Epithelial cell of esophagus (primary cell): ENCODE measurements around the gene CSNK2A2.

Source experiments
- DNase-seq: peaks from one replicate; pipeline ENCODE4 v3.0.0; 2010; ENCODE audit warnings: low read depth
- H3K4me3 ChIP-seq: 2 replicates; pipeline ENCODE4 v1.5.1; 2011; ENCODE audit warnings: mild to moderate bottlenecking, low read length, control low read depth
- TF ChIP-seq, protein P1 (sequence below): IDR thresholded peaks from 2 replicates; pipeline ENCODE4 v1.5.1; 2011; ENCODE audit warnings: low read depth, mild to moderate bottlenecking, low read length, control low read depth, inconsistent platforms; ENCODE audit not compliant: insufficient read depth; ENCODE audit errors: missing control alignments

The CSNK2A2 gene

DNA sequence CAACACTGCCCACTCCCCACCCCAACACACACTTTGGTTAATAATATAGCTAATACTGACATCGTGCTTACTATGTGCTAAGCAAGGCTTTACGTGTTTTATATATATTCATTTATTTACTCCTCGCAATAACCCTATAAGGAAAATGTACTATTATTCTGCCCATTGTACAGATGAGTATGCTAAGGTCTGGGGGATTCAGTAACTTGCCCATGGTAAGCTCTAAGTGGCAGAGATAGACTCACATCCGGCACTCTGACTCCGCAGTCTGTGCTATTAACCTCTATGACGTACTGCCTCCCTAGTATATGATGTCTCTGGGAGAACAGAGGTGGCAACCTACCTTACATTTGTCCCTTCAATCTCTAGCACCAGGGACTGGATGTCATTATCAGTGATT, 81.4 kb downstream of the CSNK2A2 start:
- no peak for DNase-seq
- TF ChIP-seq, protein P1, sequence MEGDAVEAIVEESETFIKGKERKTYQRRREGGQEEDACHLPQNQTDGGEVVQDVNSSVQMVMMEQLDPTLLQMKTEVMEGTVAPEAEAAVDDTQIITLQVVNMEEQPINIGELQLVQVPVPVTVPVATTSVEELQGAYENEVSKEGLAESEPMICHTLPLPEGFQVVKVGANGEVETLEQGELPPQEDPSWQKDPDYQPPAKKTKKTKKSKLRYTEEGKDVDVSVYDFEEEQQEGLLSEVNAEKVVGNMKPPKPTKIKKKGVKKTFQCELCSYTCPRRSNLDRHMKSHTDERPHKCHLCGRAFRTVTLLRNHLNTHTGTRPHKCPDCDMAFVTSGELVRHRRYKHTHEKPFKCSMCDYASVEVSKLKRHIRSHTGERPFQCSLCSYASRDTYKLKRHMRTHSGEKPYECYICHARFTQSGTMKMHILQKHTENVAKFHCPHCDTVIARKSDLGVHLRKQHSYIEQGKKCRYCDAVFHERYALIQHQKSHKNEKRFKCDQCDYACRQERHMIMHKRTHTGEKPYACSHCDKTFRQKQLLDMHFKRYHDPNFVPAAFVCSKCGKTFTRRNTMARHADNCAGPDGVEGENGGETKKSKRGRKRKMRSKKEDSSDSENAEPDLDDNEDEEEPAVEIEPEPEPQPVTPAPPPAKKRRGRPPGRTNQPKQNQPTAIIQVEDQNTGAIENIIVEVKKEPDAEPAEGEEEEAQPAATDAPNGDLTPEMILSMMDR: no peak
- H3K4me3 ChIP-seq: no peak overlapping the region

DNA sequence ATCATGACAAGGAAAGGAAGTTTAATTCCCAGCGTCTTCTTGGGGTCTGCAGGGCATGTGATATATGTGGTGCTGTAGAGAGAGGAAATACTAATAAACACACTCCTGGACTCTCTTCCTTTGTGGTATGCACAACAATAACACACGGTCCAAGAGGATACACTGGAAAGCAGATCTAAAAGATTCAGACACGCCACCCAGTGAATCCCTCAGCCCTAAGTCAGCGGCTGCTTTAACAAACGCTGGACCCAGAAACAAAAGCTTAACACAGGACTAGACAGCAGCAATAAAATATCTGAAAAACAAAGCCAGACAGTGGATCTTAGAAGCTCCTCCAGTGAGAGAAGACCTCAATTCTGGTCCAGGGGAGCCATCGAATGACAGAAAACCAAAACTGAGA, 81.8 kb downstream of the CSNK2A2 start:
- TF ChIP-seq, protein P1: no peak
- H3K4me3 ChIP-seq: no peak overlapping the region
- DNase-seq: no peak

DNA sequence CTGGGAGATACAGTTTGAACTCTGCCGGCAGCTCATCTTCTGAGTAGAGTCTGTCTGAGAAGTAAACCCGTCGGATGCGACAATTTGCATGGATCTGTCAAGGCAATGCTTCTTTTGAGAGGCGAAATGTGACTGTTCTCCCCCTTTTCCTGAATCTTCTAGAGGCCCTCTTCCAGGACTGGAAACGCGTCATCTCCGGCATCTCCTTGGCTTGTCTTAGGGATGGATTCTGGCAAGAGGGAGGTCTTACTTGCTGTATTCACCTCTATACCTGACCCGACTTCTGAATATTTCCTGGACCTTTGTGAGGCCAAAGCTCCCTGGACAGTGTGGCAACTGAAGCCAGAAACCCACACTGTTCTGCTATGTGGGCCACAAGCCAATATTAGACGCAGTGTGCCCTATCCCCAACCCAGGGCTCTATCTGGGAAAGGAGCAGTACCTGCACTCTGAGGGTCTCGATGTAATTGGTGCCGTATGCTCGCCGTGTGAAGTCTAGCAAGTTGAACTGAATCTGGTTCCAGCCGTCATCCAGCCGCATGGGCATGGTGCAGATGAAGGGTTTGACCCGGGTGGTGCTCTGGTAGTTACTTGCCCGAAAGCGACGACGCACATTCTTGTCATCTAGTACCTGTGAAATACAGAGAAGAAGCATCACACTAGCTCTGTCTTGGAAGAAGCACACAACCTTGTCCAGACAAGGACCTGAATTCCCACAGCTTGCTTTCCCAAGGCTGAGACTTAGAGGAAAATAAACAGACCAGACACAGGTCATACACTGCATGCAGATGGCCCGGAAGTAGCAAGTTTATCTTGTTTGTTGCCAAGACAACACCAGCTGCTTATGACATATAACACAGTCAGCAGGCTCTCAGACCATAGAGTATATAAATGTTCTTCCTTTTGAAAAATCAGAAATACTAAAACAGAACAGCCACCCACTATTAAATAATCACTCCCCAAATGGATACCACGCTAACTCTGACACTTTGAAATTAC, 82.8 kb downstream of the CSNK2A2 start:
- H3K4me3 ChIP-seq: no peak overlapping the region
- DNase-seq: no peak
- TF ChIP-seq, protein P1: no peak

DNA sequence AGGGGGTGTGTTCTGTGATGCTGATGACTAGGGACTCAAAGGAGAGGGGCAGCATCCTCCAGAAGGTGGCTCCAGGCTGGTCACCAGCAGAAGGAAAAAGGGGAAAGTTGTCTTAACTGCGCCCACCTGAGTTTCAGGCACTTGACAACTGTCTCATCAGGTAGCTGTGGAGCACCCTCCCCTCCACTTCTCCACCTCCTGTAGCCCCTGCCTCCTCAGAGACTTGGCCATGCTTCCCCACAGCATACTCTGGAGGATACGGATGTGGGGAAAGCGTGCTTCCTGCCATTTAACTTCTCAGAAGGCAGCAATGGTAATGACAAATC, 86.6 kb downstream of the CSNK2A2 start:
- TF ChIP-seq, protein P1: no peak
- DNase-seq: no peak
- no peak overlapping the region for H3K4me3 ChIP-seq

DNA sequence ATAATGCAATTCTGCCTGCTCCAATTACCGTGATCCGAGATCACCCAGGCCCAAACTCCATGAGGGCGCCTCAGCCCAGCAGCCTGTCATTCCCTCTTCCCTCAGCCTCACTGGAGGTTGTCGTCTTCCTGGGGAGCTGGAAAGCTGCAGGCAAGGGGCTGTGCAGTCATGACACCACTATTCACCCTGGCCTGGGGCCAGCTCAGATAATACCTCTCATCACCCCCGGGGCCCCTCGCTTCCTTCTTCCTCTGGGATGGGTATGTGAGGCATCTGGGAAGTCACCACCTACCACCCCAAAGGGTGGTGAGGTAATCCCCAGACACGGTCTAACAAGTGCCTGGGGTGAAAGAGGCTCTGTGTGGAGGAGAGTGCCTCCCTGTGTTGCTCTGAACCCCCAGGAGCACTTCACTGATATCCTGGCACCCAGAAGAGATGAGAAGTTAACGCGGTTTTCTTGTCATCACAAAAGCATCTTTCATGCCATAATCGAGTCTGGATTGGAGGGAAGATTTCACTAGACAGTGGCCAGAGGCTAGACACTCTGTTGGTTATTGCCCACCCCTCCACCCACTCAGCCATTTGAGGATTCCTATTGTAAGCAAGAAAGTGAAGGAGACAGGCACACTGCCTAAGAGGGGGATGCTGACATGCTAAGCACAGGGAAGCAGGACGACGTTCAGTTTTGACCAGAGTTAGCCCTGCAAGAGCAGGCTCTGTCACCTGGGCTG, 87.2 kb downstream of the CSNK2A2 start:
- DNase-seq: peak; percentile 59
- TF ChIP-seq, protein P1: no peak
- no peak overlapping the region for H3K4me3 ChIP-seq

DNA sequence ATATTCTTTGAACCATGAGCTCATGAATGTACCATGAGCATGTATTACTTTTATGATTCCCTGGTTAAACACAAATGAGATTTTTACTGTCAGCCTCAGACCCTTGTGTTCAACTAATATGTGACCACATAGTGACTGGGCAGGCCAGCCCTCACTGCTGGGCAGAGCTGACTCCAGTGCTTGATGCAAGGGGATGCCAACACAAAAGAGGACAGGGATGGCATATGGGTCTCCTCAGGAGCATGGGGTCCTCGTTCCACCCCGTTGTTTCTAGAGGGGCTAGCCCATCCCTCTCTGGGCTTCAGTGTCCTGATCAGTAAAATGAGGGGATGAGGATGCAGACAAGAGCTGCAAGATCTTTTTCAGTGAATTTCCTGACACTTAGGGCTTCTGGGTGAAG, 88.0 kb downstream of the CSNK2A2 start:
- no peak for DNase-seq
- no peak overlapping the region for H3K4me3 ChIP-seq
- TF ChIP-seq, protein P1: no peak

DNA sequence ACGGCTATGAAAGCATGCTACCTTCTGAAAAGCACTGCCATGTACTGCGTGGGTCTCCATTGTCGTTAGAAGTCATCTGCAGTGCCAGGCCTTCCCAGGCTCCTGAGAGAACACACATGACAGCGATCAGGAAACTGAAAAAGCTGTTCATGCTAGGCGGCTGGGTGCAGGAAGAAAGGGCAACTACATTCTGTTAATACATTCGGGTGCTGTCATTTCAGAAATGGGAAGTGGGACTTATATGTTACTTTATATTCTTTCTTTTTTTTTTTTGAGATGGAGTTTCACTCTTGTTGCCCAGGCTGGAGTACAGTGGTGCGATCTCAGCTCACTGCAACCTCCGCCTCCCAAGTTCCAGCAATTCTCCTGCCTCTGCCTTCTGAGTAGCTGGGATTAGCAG, 88.6 kb downstream of the CSNK2A2 start:
- TF ChIP-seq, protein P1: no peak
- no peak for DNase-seq
- no peak overlapping the region for H3K4me3 ChIP-seq
